H9 (cell line): Measurements from ENCODE around the gene PTPDC1. TPM values are rescaled to one million over a fixed set of nuclear protein-coding genes. Genes with fewer than 3 reads are reported as not detected.

Experiments used
- DNase-seq: peaks from one replicate; pipeline ENCODE4 v3.0.0-alpha.2; 2017
- H2AFZ ChIP-seq: one replicate; pipeline ENCODE4 v1.6.1; 2013; ENCODE audit warnings: mild to moderate bottlenecking, low read length, control low read depth, moderate library complexity
- H2AK5ac ChIP-seq: 2 replicates; pipeline ENCODE4 v1.6.1; 2013; ENCODE audit warnings: low read length, control low read depth, mixed read lengths; ENCODE audit not compliant: insufficient read length
- H2BK120ac ChIP-seq: one replicate; pipeline ENCODE4 v1.6.1; 2013; ENCODE audit warnings: low read depth, mild to moderate bottlenecking, low read length, control low read depth, inconsistent platforms; ENCODE audit not compliant: poor library complexity, severe bottlenecking
- H2BK12ac ChIP-seq: 2 replicates; pipeline ENCODE4 v1.6.1; 2013; ENCODE audit warnings: low read length, control low read depth, mixed read lengths, low read depth; ENCODE audit not compliant: insufficient read length
- H2BK15ac ChIP-seq: 2 replicates; pipeline ENCODE4 v1.6.1; 2013; ENCODE audit warnings: low read depth, low read length, control low read depth
- H2BK20ac ChIP-seq: one replicate; pipeline ENCODE4 v1.6.1; 2013; ENCODE audit warnings: low read depth, mild to moderate bottlenecking, low read length, control low read depth, inconsistent platforms; ENCODE audit not compliant: poor library complexity, severe bottlenecking
- H2BK5ac ChIP-seq: 2 replicates; pipeline ENCODE4 v1.6.1; 2013; ENCODE audit warnings: low read length, control low read depth, mixed read lengths; ENCODE audit not compliant: insufficient read length
- H3K14ac ChIP-seq: 2 replicates; pipeline ENCODE4 v1.6.1; 2013; ENCODE audit warnings: low read length, control low read depth; ENCODE audit not compliant: insufficient read depth
- H3K18ac ChIP-seq: 2 replicates; pipeline ENCODE4 v1.6.1; 2013; ENCODE audit warnings: low read depth, mild to moderate bottlenecking, mixed read lengths, low read length, control low read depth; ENCODE audit not compliant: insufficient read length
- H3K23ac ChIP-seq: 2 replicates; pipeline ENCODE4 v1.6.1; 2013; ENCODE audit warnings: low read length, control low read depth, mixed read lengths, low read depth; ENCODE audit not compliant: insufficient read length
- H3K23me2 ChIP-seq: 2 replicates; pipeline ENCODE4 v1.6.1; 2013; ENCODE audit warnings: low read depth, mild to moderate bottlenecking, mixed read lengths, low read length, control low read depth; ENCODE audit not compliant: insufficient read length, poor library complexity, severe bottlenecking
- H3K27ac ChIP-seq: 2 replicates; pipeline ENCODE4 v1.5.1; 2013; ENCODE audit warnings: low read length, control low read depth, mixed read lengths, low read depth; ENCODE audit not compliant: insufficient read length
- H3K27me3 ChIP-seq: 2 replicates; pipeline ENCODE4 v1.6.1; 2013; ENCODE audit warnings: low read length, control low read depth, inconsistent platforms; ENCODE audit not compliant: insufficient read depth
- H3K4ac ChIP-seq: 2 replicates; pipeline ENCODE4 v1.6.1; 2013; ENCODE audit warnings: low read depth, mild to moderate bottlenecking, control low read depth, inconsistent platforms, low read length, moderate library complexity
- H3K4me1 ChIP-seq: 2 replicates; pipeline ENCODE4 v1.6.1; 2013; ENCODE audit warnings: low read length, control low read depth, inconsistent platforms; ENCODE audit not compliant: insufficient read depth
- H3K4me2 ChIP-seq: 2 replicates; pipeline ENCODE4 v1.6.1; 2013; ENCODE audit warnings: low read length, control low read depth, mixed read lengths; ENCODE audit not compliant: insufficient read length, insufficient read depth
- H3K56ac ChIP-seq: 2 replicates; pipeline ENCODE4 v1.6.1; 2013; ENCODE audit warnings: low read depth, mild to moderate bottlenecking, mixed read lengths, low read length, control low read depth; ENCODE audit not compliant: insufficient read length
- H3K79me1 ChIP-seq: 2 replicates; pipeline ENCODE4 v1.6.1; 2013; ENCODE audit warnings: low read depth, mild to moderate bottlenecking, moderate library complexity, low read length, control low read depth, inconsistent platforms; ENCODE audit not compliant: insufficient read depth, poor library complexity, severe bottlenecking
- H3K79me2 ChIP-seq: 2 replicates; pipeline ENCODE4 v1.6.1; 2013; ENCODE audit warnings: low read length, control low read depth, inconsistent platforms; ENCODE audit not compliant: insufficient read depth
- H3K9ac ChIP-seq: 2 replicates; pipeline ENCODE4 v1.6.1; 2013; ENCODE audit warnings: low read length, control low read depth, mixed read lengths; ENCODE audit not compliant: insufficient read length; ENCODE audit errors: extremely low read depth
- H3K9me3 ChIP-seq: one replicate; pipeline ENCODE4 v1.6.1; 2013; ENCODE audit warnings: low read depth, low read length, inconsistent platforms; ENCODE audit not compliant: control insufficient read depth
- H3T11ph ChIP-seq: one replicate; pipeline ENCODE4 v1.6.1; 2013; ENCODE audit warnings: mild to moderate bottlenecking, low read length, control low read depth, inconsistent platforms
- H4K20me1 ChIP-seq: one replicate; pipeline ENCODE4 v1.6.1; 2013; ENCODE audit not compliant: control insufficient read depth, insufficient read length, insufficient read depth
- H4K5ac ChIP-seq: 2 replicates; pipeline ENCODE4 v1.6.1; 2013; ENCODE audit warnings: low read depth, mild to moderate bottlenecking, mixed read lengths, low read length, control low read depth; ENCODE audit not compliant: insufficient read length
- H4K8ac ChIP-seq: replicated peaks from 2 replicates; pipeline ENCODE4 v1.6.1; 2013; ENCODE audit warnings: low read length, control low read depth, mixed read lengths, low read depth; ENCODE audit not compliant: insufficient read length
- H4K91ac ChIP-seq: 2 replicates; pipeline ENCODE4 v1.6.1; 2013; ENCODE audit warnings: low read depth, mild to moderate bottlenecking, moderate library complexity, mixed read lengths, low read length, control low read depth; ENCODE audit not compliant: insufficient read length
- H3K27ac Mint-ChIP-seq, 3 experiments: 2 replicates in 2 of 3; 3 replicates in 1 of 3; pipeline ENCODE4 v1.8.0; 2020 to 2021; ENCODE audit warnings: mixed read lengths in 3 of 3, mild to moderate bottlenecking in 1 of 3, moderate library complexity in 1 of 3
- H3K27me3 Mint-ChIP-seq: 2 replicates; pipeline ENCODE4 v1.8.0; 2021; ENCODE audit warnings: low read depth, mild to moderate bottlenecking, moderate library complexity, mixed read lengths
- H3K36me3 Mint-ChIP-seq, 3 experiments: 2 replicates in 2 of 3; 3 replicates in 1 of 3; pipeline ENCODE4 v1.8.0; 2020 to 2021; ENCODE audit warnings: low read depth in 3 of 3, mixed read lengths in 3 of 3; ENCODE audit not compliant: insufficient read depth in 1 of 3
- H3K4me1 Mint-ChIP-seq, 2 experiments: 2 replicates each; pipeline ENCODE4 v1.8.0; 2020; ENCODE audit warnings: mixed read lengths in 2 of 2
- H3K4me3 Mint-ChIP-seq, 2 experiments: 2 replicates in 1 of 2; 3 replicates in 1 of 2; pipeline ENCODE4 v1.8.0; 2020 to 2021; ENCODE audit warnings: mild to moderate bottlenecking in 2 of 2, mixed read lengths in 2 of 2, moderate library complexity in 1 of 2
- H3K9me3 Mint-ChIP-seq, 2 experiments: 2 replicates in 1 of 2; 3 replicates in 1 of 2; pipeline ENCODE4 v1.8.0; 2020; ENCODE audit warnings: mild to moderate bottlenecking in 2 of 2, mixed read lengths in 2 of 2, moderate library complexity in 1 of 2
- WGBS: extraction: QIAGEN DNeasy Blood & Tissue Kit; methylation state at CpG from one replicate; pipeline ENCODE4 v1.1.7; 2013; ENCODE audit warnings: missing lambda C conversion rate, low lambda C conversion rate, mixed read lengths; ENCODE audit not compliant: insufficient read length; ENCODE audit errors: extremely low coverage; 5-methylcytosine and 5-hydroxymethylcytosine counted together
- total RNA-seq: library from RNA; stranded (reverse); gene quantifications from 2 replicates; pipeline ENCODE4 v1.2.1, GENCODE V29; 2021
- TF ChIP-seq, protein P1 (sequence below): fragments of 200-600 bp; sonication (generic); conservative IDR thresholded peaks from 3 replicates; pipeline ENCODE4 v1.8.0; 2021; ENCODE audit warnings: antibody characterized with exemption, mild to moderate bottlenecking

The PTPDC1 gene
- total RNA-seq, 1 experiment from 2014 or later: 4.8 TPM

DNA sequence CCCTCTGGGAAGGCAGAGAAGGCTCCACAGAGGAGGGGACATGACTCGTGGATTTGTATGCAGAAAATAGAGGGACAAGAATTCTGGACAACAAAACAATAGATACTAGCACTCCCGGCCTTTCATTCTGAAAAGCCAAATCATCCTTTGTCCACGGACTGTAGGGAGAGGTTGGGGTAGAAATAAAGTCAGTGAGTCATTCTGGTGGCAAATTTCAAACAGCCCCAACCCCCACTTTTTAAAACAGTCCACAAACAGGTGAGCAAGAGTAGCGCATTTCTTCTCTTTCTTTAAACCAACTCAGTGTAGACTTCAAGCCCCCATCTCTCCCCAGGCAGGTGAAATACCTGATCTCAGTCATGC is 56.1 kb downstream of the PTPDC1 start:
- Histone ChIP-seq H3K4me1 (no peaks in the 10 kb centered on the region), H4K8ac (no peak overlapping the region), H4K91ac (no peak overlapping the region), H2AK5ac (no peak overlapping the region), H4K20me1 (no peaks in the 10 kb centered on the region), H2BK5ac (no peak overlapping the region), H2BK15ac (no peak overlapping the region), H2BK12ac (no peak overlapping the region), H3K23me2 (no peaks in the 10 kb centered on the region), H2BK20ac (no peak overlapping the region), H2BK120ac (no peak overlapping the region), H3K27ac (no peak overlapping the region), H3K9me3 (no peaks in the 10 kb centered on the region), H3K79me2 (no peaks in the 10 kb centered on the region), H3K27me3 (no peaks in the 10 kb centered on the region), H3K4me2 (no peak overlapping the region), H3K79me1 (no peaks in the 10 kb centered on the region), H3K23ac (no peak overlapping the region), H3K56ac (no peak overlapping the region), H3K18ac (no peak overlapping the region), H4K5ac (no peak overlapping the region), H3K9ac (no peak overlapping the region), H3K4ac (no peak overlapping the region), H3K14ac (no peak overlapping the region), H3T11ph (no peak overlapping the region), H2AFZ (no peak overlapping the region)
- no peak overlapping the region for H3K4me3 Mint-ChIP-seq
- no peak overlapping the region for H3K27ac Mint-ChIP-seq
- H3K36me3 Mint-ChIP-seq: no peaks in the 10 kb centered on the region
- TF ChIP-seq, protein P1, sequence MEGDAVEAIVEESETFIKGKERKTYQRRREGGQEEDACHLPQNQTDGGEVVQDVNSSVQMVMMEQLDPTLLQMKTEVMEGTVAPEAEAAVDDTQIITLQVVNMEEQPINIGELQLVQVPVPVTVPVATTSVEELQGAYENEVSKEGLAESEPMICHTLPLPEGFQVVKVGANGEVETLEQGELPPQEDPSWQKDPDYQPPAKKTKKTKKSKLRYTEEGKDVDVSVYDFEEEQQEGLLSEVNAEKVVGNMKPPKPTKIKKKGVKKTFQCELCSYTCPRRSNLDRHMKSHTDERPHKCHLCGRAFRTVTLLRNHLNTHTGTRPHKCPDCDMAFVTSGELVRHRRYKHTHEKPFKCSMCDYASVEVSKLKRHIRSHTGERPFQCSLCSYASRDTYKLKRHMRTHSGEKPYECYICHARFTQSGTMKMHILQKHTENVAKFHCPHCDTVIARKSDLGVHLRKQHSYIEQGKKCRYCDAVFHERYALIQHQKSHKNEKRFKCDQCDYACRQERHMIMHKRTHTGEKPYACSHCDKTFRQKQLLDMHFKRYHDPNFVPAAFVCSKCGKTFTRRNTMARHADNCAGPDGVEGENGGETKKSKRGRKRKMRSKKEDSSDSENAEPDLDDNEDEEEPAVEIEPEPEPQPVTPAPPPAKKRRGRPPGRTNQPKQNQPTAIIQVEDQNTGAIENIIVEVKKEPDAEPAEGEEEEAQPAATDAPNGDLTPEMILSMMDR: no peak
- no peaks in the 10 kb centered on the region; a peak in 1 of 5 replicates for H3K9me3 Mint-ChIP-seq
- H3K27me3 Mint-ChIP-seq: no peaks in the 10 kb centered on the region; the same call in 1 of the 2 replicates
- WGBS: no CpG with 5 or more reads among the region's 4 CpGs
- peaks cover 9 to 10% of the 10 kb centered on the region in 2 experiments; a peak in 3 of 4 replicates for H3K4me1 Mint-ChIP-seq
- no peak for DNase-seq
